Measurements from ENCODE around the gene COL6A5.

The COL6A5 gene

GRCh38 chr3:130468311-130468710, 122.8 kb downstream of the COL6A5 start:
- no peaks in the 10 kb centered on the region for H3K9me3 ChIP-seq
- TF ChIP-seq, protein P1, sequence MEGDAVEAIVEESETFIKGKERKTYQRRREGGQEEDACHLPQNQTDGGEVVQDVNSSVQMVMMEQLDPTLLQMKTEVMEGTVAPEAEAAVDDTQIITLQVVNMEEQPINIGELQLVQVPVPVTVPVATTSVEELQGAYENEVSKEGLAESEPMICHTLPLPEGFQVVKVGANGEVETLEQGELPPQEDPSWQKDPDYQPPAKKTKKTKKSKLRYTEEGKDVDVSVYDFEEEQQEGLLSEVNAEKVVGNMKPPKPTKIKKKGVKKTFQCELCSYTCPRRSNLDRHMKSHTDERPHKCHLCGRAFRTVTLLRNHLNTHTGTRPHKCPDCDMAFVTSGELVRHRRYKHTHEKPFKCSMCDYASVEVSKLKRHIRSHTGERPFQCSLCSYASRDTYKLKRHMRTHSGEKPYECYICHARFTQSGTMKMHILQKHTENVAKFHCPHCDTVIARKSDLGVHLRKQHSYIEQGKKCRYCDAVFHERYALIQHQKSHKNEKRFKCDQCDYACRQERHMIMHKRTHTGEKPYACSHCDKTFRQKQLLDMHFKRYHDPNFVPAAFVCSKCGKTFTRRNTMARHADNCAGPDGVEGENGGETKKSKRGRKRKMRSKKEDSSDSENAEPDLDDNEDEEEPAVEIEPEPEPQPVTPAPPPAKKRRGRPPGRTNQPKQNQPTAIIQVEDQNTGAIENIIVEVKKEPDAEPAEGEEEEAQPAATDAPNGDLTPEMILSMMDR (IDR thresholded peaks at IDR 0.05) = no peak

DNA sequence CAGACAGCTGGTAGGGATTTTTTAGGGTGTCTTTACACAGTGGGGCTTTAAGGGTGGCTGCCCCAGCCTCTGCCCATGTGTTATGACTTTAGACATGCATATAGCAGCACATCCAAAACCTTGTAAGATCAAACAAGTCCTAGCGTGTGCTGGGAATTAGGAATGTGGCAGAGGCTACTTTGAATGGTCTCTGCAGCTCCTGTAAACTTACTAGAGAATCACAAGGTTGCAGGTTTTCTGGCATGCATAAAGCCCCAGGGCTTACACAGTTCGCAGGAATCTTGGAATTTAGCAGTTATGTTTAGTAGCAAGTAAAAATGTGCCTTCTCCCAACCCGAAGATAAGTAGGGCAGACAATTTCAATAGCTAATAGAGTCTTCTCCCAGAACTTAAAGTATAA, 124.7 kb downstream of the COL6A5 start:
- Histone ChIP-seq H3K4me1 (ENCODE audit: control insufficient read depth in 1 of 2, insufficient read depth in 1 of 2, low read depth in 1 of 2, low read length in 1 of 2) (no peaks in the 10 kb centered on the region), H3K4me3 (ENCODE audit: low read depth in 1 of 2, low read length in 1 of 2) (no peak overlapping the region), H3K9me3 (no peaks in the 10 kb centered on the region), H3K27me3 (no peaks in the 10 kb centered on the region), H3K36me3 (no peaks in the 10 kb centered on the region), H3K27ac (no peak overlapping the region)
- TF ChIP-seq, protein P1 (IDR thresholded peaks at IDR 0.05) = no peak

More at GRCh38 chr3:130468311-130468710, 122.8 kb downstream of the COL6A5 start:
- H3K36me3 ChIP-seq = no peaks in the 10 kb centered on the region
- no peak overlapping the region for H3K27ac ChIP-seq
- no peaks in the 10 kb centered on the region for H3K27me3 ChIP-seq
- H3K4me1 ChIP-seq (ENCODE audit: control insufficient read depth in 1 of 2, insufficient read depth in 1 of 2, low read depth in 1 of 2, low read length in 1 of 2) = no peaks in the 10 kb centered on the region
- no peak overlapping the region for H3K4me3 ChIP-seq (ENCODE audit: low read depth in 1 of 2, low read length in 1 of 2)

DNA sequence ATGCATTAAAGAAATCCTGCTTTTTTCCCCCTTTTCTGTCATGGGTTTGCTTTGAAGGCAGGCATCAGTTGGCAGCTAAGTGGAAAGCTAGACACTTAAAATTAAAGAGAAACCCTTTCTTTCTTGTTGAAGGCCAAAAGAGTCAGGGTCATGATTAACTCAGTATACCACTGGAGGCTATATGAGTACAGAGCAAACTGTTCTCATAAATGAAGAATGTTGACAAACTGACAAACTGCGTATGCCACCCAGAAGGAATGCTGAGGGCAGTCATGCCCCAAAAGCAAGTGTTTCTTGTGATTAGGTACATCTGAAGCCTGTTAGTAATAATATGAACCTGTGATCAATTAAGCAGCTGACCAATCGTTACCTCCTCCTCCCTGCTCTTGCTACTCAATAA, 127.9 kb downstream of the COL6A5 start:
- no peaks in the 10 kb centered on the region for H3K27me3 ChIP-seq
- H3K27ac ChIP-seq = no peak overlapping the region
- no peaks in the 10 kb centered on the region for H3K4me1 ChIP-seq (ENCODE audit: control insufficient read depth in 1 of 2, insufficient read depth in 1 of 2, low read depth in 1 of 2, low read length in 1 of 2)
- no peaks in the 10 kb centered on the region for H3K9me3 ChIP-seq
- H3K36me3 ChIP-seq = no peaks in the 10 kb centered on the region
- TF ChIP-seq, protein P1 (IDR thresholded peaks at IDR 0.05) = no peak
- H3K4me3 ChIP-seq (ENCODE audit: low read depth in 1 of 2, low read length in 1 of 2) = no peak overlapping the region

GRCh38 chr3:130480736-130481135, 135.3 kb downstream of the COL6A5 start:
- H3K4me1 ChIP-seq (ENCODE audit: control insufficient read depth in 1 of 2, insufficient read depth in 1 of 2, low read depth in 1 of 2, low read length in 1 of 2) = no peaks in the 10 kb centered on the region
- H3K27ac ChIP-seq = no peak overlapping the region
- no peaks in the 10 kb centered on the region for H3K36me3 ChIP-seq
- TF ChIP-seq, protein P1 (IDR thresholded peaks at IDR 0.05) = no peak
- no peak overlapping the region for H3K4me3 ChIP-seq (ENCODE audit: low read depth in 1 of 2, low read length in 1 of 2)
- no peaks in the 10 kb centered on the region for H3K27me3 ChIP-seq
- H3K9me3 ChIP-seq = no peaks in the 10 kb centered on the region

DNA sequence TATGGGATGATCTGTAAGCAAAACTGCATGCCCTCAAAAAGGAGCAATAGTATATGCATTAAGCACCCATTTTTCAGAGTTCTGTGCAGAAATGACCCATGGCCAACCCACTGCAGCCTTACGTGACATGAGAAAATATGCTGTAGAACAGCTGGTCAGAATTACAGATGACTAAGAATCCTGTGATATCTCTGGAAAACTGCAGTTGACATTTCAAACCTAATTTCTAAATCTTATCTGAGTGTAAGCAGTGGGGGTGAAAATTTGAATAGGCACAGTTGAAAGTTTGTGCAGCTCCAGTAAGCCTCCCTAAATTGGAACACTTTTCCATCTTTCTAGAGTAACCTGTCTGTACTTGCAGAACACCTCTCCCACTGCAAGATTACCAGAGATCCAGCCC, 142.8 kb downstream of the COL6A5 start:
- no peaks in the 10 kb centered on the region for H3K9me3 ChIP-seq
- no peak overlapping the region for H3K4me3 ChIP-seq (ENCODE audit: low read depth in 1 of 2, low read length in 1 of 2)
- no peaks in the 10 kb centered on the region for H3K27me3 ChIP-seq
- H3K27ac ChIP-seq = no peak overlapping the region
- H3K36me3 ChIP-seq = no peaks in the 10 kb centered on the region
- TF ChIP-seq, protein P1 (IDR thresholded peaks at IDR 0.05) = no peak
- H3K4me1 ChIP-seq (ENCODE audit: control insufficient read depth in 1 of 2, insufficient read depth in 1 of 2, low read depth in 1 of 2, low read length in 1 of 2) = no peaks in the 10 kb centered on the region
